HCT116 (cell line): Measurements from ENCODE around the gene CHST1. TPM values are rescaled to one million over a fixed set of nuclear protein-coding genes. Genes with fewer than 3 reads are reported as not detected.

Experiments used
- ATAC-seq: fragments of 200-7000 bp; cut with Tn5 transposase; 2 replicates; pipeline ENCODE4 v1.9.1; 2020; ENCODE audit warnings: mild to moderate bottlenecking, moderate library complexity
- BruUV-seq: library from RNA; stranded (reverse); fragments of 400-500 nt; replicated peaks from 2 replicates; lab custom pipeline; 2021; lab: Mats Ljungman, UMichigan
- CTCF ChIA-PET: fragments of 300-600 bp; sonication (Branson Sonifier 250); formaldehyde crosslinking; loops from one replicate; lab custom pipeline; 2021; ENCODE audit warnings: antibody characterized with exemption; lab: Charles Lee
- POLR2A ChIA-PET: fragments of 300-600, 350-600 bp; sonication (Branson Sonifier 250); formaldehyde crosslinking; loops from one replicate; lab custom pipeline; 2021; ENCODE audit warnings: antibody characterized with exemption; lab: Charles Lee
- RAD21 ChIA-PET, 2 experiments: fragments of 300-600 bp; sonication (Branson Sonifier 250); formaldehyde crosslinking; loops; one replicate each; lab custom pipeline; 2023; ENCODE audit warnings: low total read pairs in 2 of 2; ENCODE audit not compliant: uncharacterized antibody in 2 of 2, unreplicated experiment in 2 of 2, low non-redundant PET in 1 of 2; lab: Charles Lee
- DNase-seq: peaks from one replicate; pipeline ENCODE4 v3.0.0-alpha.2; 2010; ENCODE audit warnings: low read depth, low spot score
- H2AFZ ChIP-seq: fragments of 200-600 bp; shearing (Covaris generic), sonication (generic); 2 replicates; pipeline ENCODE4 v1.6.1; 2017; ENCODE audit warnings: low read depth, mixed run types, mixed read lengths, antibody characterized with exemption, low read length; ENCODE audit not compliant: poor library complexity, severe bottlenecking
- H3K27ac ChIP-seq: 2 replicates; pipeline ENCODE4 v1.5.1; 2012; ENCODE audit warnings: low read depth, low read length
- H3K27me3 ChIP-seq: fragments of 200-600 bp; sonication (generic); 2 replicates; pipeline ENCODE4 v1.6.1; 2016; ENCODE audit warnings: mixed run types, low read length, mixed read lengths; ENCODE audit not compliant: insufficient read depth
- H3K36me3 ChIP-seq, 2 experiments: fragments of 200-500 bp in 1 of 2; fragments of 200-600 bp in 1 of 2; sonication (Bioruptor generic) in 1 of 2; sonication (generic) in 1 of 2; 2 replicates each; pipeline versions ENCODE4 v1.5.1 to v1.6.1; 2014 to 2016; ENCODE audit warnings: low read length in 2 of 2, inconsistent platforms in 1 of 2, mixed read lengths in 1 of 2, mixed run types in 1 of 2; ENCODE audit not compliant: insufficient read depth in 2 of 2, control insufficient read depth in 1 of 2
- H3K4me1 ChIP-seq, 2 experiments: fragments of 200-600 bp in 1 of 2; sonication (generic) in 1 of 2; 2 replicates each; pipeline versions ENCODE4 v1.5.1 to v1.6.1; 2012 to 2017; ENCODE audit warnings: low read length in 2 of 2, inconsistent platforms in 1 of 2, mild to moderate bottlenecking in 1 of 2, mixed read lengths in 1 of 2, mixed run types in 1 of 2, moderate library complexity in 1 of 2; ENCODE audit not compliant: insufficient read depth in 2 of 2, control insufficient read depth in 1 of 2
- H3K4me2 ChIP-seq: fragments of 200-600 bp; sonication (generic); 2 replicates; pipeline ENCODE4 v1.6.1; 2017; ENCODE audit warnings: mixed run types, low read length, mixed read lengths
- H3K4me3 ChIP-seq, 2 experiments: fragments of 200-600 bp in 1 of 2; sonication (generic) in 1 of 2; replicated peaks in 1 of 2; 2 replicates each; pipeline ENCODE4 v1.5.1; 2011 to 2016; ENCODE audit warnings: low read length in 2 of 2, control low read depth in 1 of 2, low read depth in 1 of 2, mild to moderate bottlenecking in 1 of 2, mixed read lengths in 1 of 2, mixed run types in 1 of 2
- H3K79me2 ChIP-seq: fragments of 200-600 bp; sonication (generic); 2 replicates; pipeline ENCODE4 v1.6.1; 2017; ENCODE audit warnings: mild to moderate bottlenecking, mixed run types, low read length, moderate library complexity, mixed read lengths; ENCODE audit not compliant: insufficient read depth
- H3K9ac ChIP-seq: fragments of 200-600 bp; sonication (generic); 2 replicates; pipeline ENCODE4 v1.6.1; 2016; ENCODE audit warnings: low read length, mixed read lengths
- H3K9me2 ChIP-seq: fragments of 200-600 bp; sonication (generic), shearing (Covaris generic); 2 replicates; pipeline ENCODE4 v1.6.1; 2017; ENCODE audit warnings: mixed run types, mild to moderate bottlenecking, moderate library complexity; ENCODE audit not compliant: insufficient read depth
- H3K9me3 ChIP-seq, 2 experiments: fragments of 200-500 bp in 1 of 2; fragments of 200-600 bp in 1 of 2; sonication (Bioruptor generic) in 1 of 2; sonication (generic) in 1 of 2; 2 replicates each; pipeline ENCODE4 v1.6.1; 2014 to 2017; ENCODE audit warnings: low read length in 2 of 2, mixed read lengths in 2 of 2, inconsistent platforms in 1 of 2, low read depth in 1 of 2, mild to moderate bottlenecking in 1 of 2, mixed run types in 1 of 2, moderate library complexity in 1 of 2; ENCODE audit not compliant: control insufficient read depth in 1 of 2, insufficient read depth in 1 of 2
- H4K20me1 ChIP-seq: fragments of 200-600 bp; sonication (generic), shearing (Covaris generic); 2 replicates; pipeline ENCODE4 v1.6.1; 2017; ENCODE audit warnings: mixed run types, mild to moderate bottlenecking, moderate library complexity; ENCODE audit not compliant: insufficient read depth
- CBX3 ChIP-seq: IDR thresholded peaks from 2 replicates; pipeline ENCODE4 v1.6.1; 2012; ENCODE audit warnings: low read depth
- ELF1 ChIP-seq: IDR thresholded peaks from 2 replicates; pipeline ENCODE4 v1.6.1; 2012; ENCODE audit warnings: low read depth, borderline replicate concordance
- EZH2phosphoT487 ChIP-seq: fragments of 200-600 bp; IDR thresholded peaks from 2 replicates; pipeline ENCODE4 v1.6.1; 2018; ENCODE audit warnings: antibody characterized with exemption, borderline replicate concordance
- POLR2A ChIP-seq: IDR thresholded peaks from 2 replicates; pipeline ENCODE4 v1.7.0; 2011; ENCODE audit warnings: borderline replicate concordance; ENCODE audit not compliant: insufficient read depth, insufficient read length; ENCODE audit errors: extremely low read depth
- POLR2AphosphoS5 ChIP-seq: IDR thresholded peaks from 2 replicates; pipeline ENCODE4 v1.6.1; 2011; ENCODE audit warnings: mild to moderate bottlenecking, low read depth, low read length, moderate library complexity
- TCF7L2 ChIP-seq: IDR thresholded peaks from 2 replicates; pipeline ENCODE4 v1.7.0; 2011; ENCODE audit warnings: borderline replicate concordance, inconsistent platforms; ENCODE audit not compliant: insufficient read depth, insufficient read length; ENCODE audit errors: extremely low read depth
- YY1 ChIP-seq: IDR thresholded peaks from 2 replicates; pipeline ENCODE4 v1.6.1; 2011; ENCODE audit warnings: low read length, low read depth, moderate library complexity, mild to moderate bottlenecking; ENCODE audit not compliant: insufficient replicate concordance; ENCODE audit errors: extremely low read depth
- intact Hi-C: fragments of 100-400 bp; cut with micrococcal nuclease; formaldehyde crosslinking; loops from 2 replicates; pipeline ENCODE4 v1.10.0; 2022
- total RNA-seq: library from RNA; stranded (reverse); gene quantifications from one replicate; pipeline ENCODE4 v1.2.1, GENCODE V29; 2021; ENCODE audit not compliant: unreplicated experiment
- TF ChIP-seq, protein P1 (sequence below): IDR thresholded peaks from 2 replicates; pipeline ENCODE4 v1.6.1; 2011; ENCODE audit warnings: mild to moderate bottlenecking, low read length, moderate library complexity; ENCODE audit not compliant: insufficient replicate concordance; ENCODE audit errors: extremely low read depth
- TF ChIP-seq, protein P2 (sequence below): IDR thresholded peaks from 2 replicates; pipeline ENCODE4 v1.6.1; 2012
- TF ChIP-seq, protein P3 (sequence below), 3 experiments: fragments of 200-600 bp in 1 of 3; sonication (generic) in 1 of 3; IDR thresholded peaks in 2 of 3; conservative IDR thresholded peaks in 1 of 3; 2 replicates each; pipeline ENCODE4 v1.5.1; 2012 to 2017; ENCODE audit warnings: low read depth in 2 of 3, low read length in 2 of 3, antibody characterized with exemption in 1 of 3, borderline replicate concordance in 1 of 3, control low read depth in 1 of 3, mild to moderate bottlenecking in 1 of 3, mixed read lengths in 1 of 3, mixed run types in 1 of 3, moderate library complexity in 1 of 3; ENCODE audit not compliant: insufficient read depth in 1 of 3

The CHST1 gene
- total RNA-seq, 1 experiment from 2014 or later, result 0.69 TPM

DNA sequence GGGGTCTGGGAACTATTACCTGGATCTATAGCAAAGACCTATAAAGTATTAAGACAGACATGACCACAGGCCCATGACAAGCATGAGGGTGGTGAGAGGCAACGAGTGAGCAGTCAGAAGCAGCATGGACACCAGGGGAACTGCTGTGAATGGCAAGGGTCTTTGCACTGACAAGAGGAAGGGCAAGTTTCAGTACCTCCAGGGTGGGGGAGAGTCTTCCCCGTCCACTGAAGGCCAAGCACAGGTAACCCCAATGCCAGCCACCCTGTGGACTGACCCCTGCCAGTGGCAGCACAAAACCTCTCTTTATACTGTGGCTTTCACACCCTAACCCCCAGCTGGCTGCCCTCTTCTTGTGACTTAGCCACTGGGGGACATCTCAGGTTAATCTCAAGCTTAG, 55.5 kb downstream of the CHST1 start:
- Histone ChIP-seq H3K79me2 (no peaks in the 10 kb centered on the region), H3K27ac (no peak overlapping the region), H3K36me3 (no peaks in the 10 kb centered on the region), H3K4me2 (no peak overlapping the region), H3K9ac (no peak overlapping the region), H2AFZ (no peak overlapping the region), H4K20me1 (no peaks in the 10 kb centered on the region), H3K9me3 (no peaks in the 10 kb centered on the region), H3K4me3 (no peak overlapping the region)
- ChIA-PET POLR2A (no interaction called here), RAD21 (no interaction called here), CTCF (no interaction called here)
- intact Hi-C loops, result no loop called here
- no TSS peak for BruUV-seq
- no peak for ATAC-seq
- DNase-seq, result no peak
- no peak for TF ChIP-seq POLR2A
- no peak for TF ChIP-seq POLR2AphosphoS5
- no peak for TF ChIP-seq YY1
- TF ChIP-seq, protein P1, sequence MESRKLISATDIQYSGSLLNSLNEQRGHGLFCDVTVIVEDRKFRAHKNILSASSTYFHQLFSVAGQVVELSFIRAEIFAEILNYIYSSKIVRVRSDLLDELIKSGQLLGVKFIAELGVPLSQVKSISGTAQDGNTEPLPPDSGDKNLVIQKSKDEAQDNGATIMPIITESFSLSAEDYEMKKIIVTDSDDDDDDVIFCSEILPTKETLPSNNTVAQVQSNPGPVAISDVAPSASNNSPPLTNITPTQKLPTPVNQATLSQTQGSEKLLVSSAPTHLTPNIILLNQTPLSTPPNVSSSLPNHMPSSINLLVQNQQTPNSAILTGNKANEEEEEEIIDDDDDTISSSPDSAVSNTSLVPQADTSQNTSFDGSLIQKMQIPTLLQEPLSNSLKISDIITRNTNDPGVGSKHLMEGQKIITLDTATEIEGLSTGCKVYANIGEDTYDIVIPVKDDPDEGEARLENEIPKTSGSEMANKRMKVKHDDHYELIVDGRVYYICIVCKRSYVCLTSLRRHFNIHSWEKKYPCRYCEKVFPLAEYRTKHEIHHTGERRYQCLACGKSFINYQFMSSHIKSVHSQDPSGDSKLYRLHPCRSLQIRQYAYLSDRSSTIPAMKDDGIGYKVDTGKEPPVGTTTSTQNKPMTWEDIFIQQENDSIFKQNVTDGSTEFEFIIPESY, result no peak
- TF ChIP-seq EZH2phosphoT487, result no peak
- TF ChIP-seq TCF7L2, result no peak
- TF ChIP-seq ELF1, result no peak
- TF ChIP-seq, all 23 proteins: peak for 0
- peaks cover 31% of the 10 kb centered on the region for H3K27me3 ChIP-seq
- H3K9me2 ChIP-seq, result no peaks in the 10 kb centered on the region
- no peaks in the 10 kb centered on the region for H3K4me1 ChIP-seq

DNA sequence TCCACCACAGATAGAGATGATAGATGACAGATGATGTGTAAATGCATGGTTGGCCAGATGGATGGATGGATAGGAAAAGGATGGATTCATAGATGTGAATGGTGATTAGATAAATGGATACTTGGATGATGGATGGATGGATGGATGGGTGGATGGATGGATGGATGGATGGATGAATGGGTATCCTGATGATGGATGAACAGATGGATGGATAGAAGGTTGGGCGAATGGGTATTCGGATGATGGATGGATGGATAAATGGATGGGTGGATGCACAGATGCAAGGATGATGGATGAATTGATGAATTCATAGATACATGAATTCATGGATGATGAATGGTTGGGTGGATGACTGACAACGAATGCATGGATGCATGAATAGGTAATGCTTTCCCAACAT, 56.1 kb downstream of the CHST1 start:
- H4K20me1 ChIP-seq, result no peaks in the 10 kb centered on the region
- intact Hi-C loops, result no loop called here
- H2AFZ ChIP-seq, result no peak overlapping the region
- ChIA-PET POLR2A (no interaction called here), CTCF (no interaction called here), RAD21 (no interaction called here)
- BruUV-seq, result no TSS peak
- H3K27me3 ChIP-seq, result peaks cover 34% of the 10 kb centered on the region
- ATAC-seq, result no peak
- H3K4me2 ChIP-seq, result no peak overlapping the region
- H3K9ac ChIP-seq, result no peak overlapping the region
- H3K36me3 ChIP-seq, result no peaks in the 10 kb centered on the region
- no peak overlapping the region for H3K27ac ChIP-seq
- no peaks in the 10 kb centered on the region for H3K9me3 ChIP-seq
- H3K9me2 ChIP-seq, result no peaks in the 10 kb centered on the region
- no peaks in the 10 kb centered on the region for H3K79me2 ChIP-seq
- TF ChIP-seq CBX3, result no peak
- TF ChIP-seq, protein P2, sequence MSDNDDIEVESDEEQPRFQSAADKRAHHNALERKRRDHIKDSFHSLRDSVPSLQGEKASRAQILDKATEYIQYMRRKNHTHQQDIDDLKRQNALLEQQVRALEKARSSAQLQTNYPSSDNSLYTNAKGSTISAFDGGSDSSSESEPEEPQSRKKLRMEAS, result no peak
- TF ChIP-seq, protein P3, sequence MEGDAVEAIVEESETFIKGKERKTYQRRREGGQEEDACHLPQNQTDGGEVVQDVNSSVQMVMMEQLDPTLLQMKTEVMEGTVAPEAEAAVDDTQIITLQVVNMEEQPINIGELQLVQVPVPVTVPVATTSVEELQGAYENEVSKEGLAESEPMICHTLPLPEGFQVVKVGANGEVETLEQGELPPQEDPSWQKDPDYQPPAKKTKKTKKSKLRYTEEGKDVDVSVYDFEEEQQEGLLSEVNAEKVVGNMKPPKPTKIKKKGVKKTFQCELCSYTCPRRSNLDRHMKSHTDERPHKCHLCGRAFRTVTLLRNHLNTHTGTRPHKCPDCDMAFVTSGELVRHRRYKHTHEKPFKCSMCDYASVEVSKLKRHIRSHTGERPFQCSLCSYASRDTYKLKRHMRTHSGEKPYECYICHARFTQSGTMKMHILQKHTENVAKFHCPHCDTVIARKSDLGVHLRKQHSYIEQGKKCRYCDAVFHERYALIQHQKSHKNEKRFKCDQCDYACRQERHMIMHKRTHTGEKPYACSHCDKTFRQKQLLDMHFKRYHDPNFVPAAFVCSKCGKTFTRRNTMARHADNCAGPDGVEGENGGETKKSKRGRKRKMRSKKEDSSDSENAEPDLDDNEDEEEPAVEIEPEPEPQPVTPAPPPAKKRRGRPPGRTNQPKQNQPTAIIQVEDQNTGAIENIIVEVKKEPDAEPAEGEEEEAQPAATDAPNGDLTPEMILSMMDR (IDR thresholded peaks at IDR 0.05 in 2 of 3, conservative IDR thresholded peaks at IDR 0.05 in 1 of 3; ENCODE audit: borderline replicate concordance in 1 of 3, insufficient read depth in 1 of 3, low read depth in 2 of 3, low read length in 2 of 3), result no peak
- H3K4me3 ChIP-seq, result no peak overlapping the region
- no peaks in the 10 kb centered on the region for H3K4me1 ChIP-seq
- DNase-seq, result no peak
